GM19324 (cell line): ENCODE results near the gene INPP5A.
"Not testable (repeated sequence)": the region's sequence is repeated elsewhere in the genome, so short reads cannot be mapped to it uniquely, and the experiment has no call there.

ENCODE experiments used
- ATAC-seq: cut with Tn5 transposase; IDR thresholded peaks from one replicate; pipeline ENCODE4 v1.9.1; 2021; ENCODE audit warnings: mild to moderate bottlenecking, moderate library complexity; ENCODE audit not compliant: unreplicated experiment, low FRiP score

Gene INPP5A

GRCh38 chr10:132591166-132591971 is 53.8 kb downstream of the INPP5A start:
- no peak for ATAC-seq

GRCh38 chr10:132592790-132593383 is 55.3 kb downstream of the INPP5A start:
- no peak for ATAC-seq

- peak; percentile 61 for ATAC-seq
These were observed 55.8 kb downstream of the INPP5A start for GRCh38 chr10:132593389-132593788.

GRCh38 chr10:132593900-132594876 is 56.6 kb downstream of the INPP5A start:
- peak; percentile 66 for ATAC-seq

- no peak for ATAC-seq
These were observed 57.4 kb downstream of the INPP5A start for GRCh38 chr10:132595021-132595420.

GRCh38 chr10:132595854-132596253 is 58.3 kb downstream of the INPP5A start:
- no peak for ATAC-seq

GRCh38 chr10:132596742-132597279 is 59.2 kb downstream of the INPP5A start:
- no peak for ATAC-seq

- ATAC-seq: no peak
These were observed 60.1 kb downstream of the INPP5A start for GRCh38 chr10:132597654-132598053.

GRCh38 chr10:132599023-132599618 is 61.5 kb downstream of the INPP5A start:
- not testable (repeated sequence) for ATAC-seq

- no peak for ATAC-seq
These were observed 62.1 kb downstream of the INPP5A start for GRCh38 chr10:132599732-132600131.

- no peak for ATAC-seq
These were observed 62.8 kb downstream of the INPP5A start for GRCh38 chr10:132600416-132600815.

GRCh38 chr10:132601567-132601966 is 64.0 kb downstream of the INPP5A start:
- no peak for ATAC-seq

GRCh38 chr10:132602614-132603013 is 65.0 kb downstream of the INPP5A start:
- ATAC-seq: no peak

- ATAC-seq: no peak
These were observed 66.4 kb downstream of the INPP5A start for GRCh38 chr10:132603851-132604533.

GRCh38 chr10:132604686-132605085 is 67.1 kb downstream of the INPP5A start:
- ATAC-seq: no peak

- no peak for ATAC-seq
These were observed 67.8 kb downstream of the INPP5A start for GRCh38 chr10:132605390-132605789.

GRCh38 chr10:132606031-132606491 is 68.5 kb downstream of the INPP5A start:
- no peak for ATAC-seq

- no peak for ATAC-seq
These were observed 69.1 kb downstream of the INPP5A start for GRCh38 chr10:132606536-132607316.

GRCh38 chr10:132607491-132607890 is 69.9 kb downstream of the INPP5A start:
- no peak for ATAC-seq
